ENCODE data around the gene SENP5.
"Not testable (repeated sequence)": the region's sequence is repeated elsewhere in the genome, so short reads cannot be mapped to it uniquely, and the experiment has no call there.

SENP5 gene

DNA sequence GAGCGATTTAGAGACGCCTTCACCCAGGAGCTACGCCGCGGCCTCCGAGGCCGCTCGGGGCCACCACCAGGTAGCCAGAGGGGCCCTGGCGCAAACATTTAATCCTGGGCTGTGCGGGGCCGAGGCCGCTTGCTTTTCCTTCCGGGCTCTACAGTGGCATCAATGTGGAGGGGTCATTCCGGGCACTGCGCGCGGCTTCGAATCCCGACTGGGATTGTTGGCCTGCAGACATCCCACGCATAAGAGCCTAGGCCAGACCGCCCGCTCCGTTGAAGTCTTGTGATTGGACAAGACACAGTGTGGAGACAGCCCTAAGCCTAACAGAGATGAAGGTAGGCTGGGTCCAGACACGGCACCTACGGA lies 75.2 kb downstream of the SENP5 start:
- no peak for DNase-seq (ENCODE audit: low read depth, low spot score)

DNA sequence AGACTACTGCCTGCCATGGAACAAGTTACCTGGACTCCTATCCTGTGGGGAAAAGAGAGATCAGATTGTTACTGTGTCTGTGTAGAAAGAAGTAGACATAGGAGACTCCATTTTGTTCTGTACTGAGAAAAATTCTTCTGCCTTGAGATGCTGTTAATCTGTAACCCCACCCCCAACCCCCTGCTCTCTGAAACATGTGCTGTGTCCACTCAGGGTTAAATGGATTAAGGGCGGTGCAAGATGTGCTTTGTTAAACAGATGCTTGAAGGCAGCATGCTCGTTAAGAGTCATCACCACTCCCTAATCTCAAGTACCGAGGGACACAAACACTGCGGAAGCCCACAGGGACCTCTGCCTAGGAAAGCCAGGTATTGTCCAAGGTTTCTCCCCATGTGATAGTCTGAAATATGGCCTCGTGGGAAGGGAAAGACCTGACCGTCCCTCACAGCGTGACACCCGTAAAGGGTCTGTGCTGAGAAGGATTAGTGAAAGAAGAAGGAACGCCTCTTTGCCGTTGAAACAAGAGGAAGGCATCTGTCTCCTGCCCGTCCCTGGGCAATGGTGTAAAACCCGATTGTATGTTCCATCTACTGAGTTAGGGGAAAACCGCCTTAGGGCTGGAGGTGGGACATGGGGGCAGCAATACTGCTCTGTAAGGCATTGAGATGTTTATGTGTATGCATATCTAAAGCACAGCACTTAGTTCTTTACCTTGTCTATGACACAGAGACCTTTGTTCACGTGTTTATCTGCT lies 76.5 kb downstream of the SENP5 start:
- not testable (repeated sequence) for DNase-seq (ENCODE audit: low read depth, low spot score)

DNA sequence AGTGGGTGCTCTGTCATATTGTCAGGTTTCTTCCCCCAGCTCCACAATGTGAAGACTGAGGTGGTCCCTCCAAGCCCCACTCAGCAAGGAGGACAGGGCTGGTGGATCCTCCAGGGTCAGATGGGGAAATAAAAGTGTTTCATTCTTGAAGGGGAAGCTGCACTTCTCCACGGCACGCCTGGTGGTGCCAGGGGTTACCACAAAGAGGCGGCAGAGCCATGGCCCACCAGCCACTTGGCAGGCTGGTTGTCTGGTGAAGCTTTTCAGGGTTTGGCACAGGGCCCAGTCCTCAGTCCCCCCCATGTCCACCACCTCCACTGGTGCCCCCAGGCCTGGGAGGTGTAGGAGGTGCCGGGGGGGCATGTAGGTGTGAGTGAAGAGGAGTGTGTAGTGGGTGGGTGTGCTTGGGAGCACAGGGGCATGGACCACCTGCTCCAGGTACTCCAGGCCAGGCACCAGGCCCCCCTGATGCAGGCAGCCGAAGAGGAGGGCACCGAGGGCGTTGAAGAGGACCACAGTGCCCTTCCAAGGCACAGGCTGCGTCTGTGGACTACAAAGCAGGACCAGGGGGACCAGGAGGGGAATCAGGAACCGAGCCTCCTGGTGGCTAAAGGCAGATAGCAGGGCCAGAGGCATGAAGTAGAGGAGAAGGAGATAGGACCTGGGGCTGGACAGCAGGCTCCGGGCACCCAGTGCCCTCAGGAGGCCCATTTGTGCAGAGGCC lies 79.6 kb downstream of the SENP5 start:
- no peak for DNase-seq (ENCODE audit: low read depth, low spot score)

DNA sequence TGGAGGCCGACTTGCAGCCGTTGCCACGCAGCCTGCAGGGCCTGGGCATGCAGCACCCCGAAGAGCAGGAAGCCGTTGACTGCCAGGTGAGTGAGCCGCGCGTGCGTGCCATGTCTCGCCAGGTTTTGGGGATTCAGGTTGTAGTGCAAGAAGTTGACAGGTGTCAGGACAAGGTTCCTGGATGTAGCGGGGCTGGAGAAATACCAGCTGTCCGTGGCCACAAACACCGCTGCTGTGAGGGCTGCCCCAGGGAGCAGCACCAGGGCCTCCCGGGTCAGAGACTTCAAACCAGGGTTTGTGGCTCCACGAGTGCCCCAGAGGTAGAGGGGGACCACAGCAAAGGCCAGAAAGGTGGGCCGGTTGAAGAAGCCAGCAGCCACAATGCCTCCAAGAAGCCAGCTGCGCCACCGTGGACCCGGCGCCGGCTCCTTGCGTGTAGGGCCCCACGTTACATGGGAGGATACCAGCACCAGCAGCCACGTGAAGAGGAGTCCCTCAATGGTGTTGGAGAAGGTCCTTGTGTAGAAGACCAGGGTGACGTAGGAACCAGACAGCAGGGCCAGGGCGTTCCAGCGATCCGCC lies 80.2 kb downstream of the SENP5 start:
- no peak for DNase-seq (ENCODE audit: low read depth, low spot score)

DNA sequence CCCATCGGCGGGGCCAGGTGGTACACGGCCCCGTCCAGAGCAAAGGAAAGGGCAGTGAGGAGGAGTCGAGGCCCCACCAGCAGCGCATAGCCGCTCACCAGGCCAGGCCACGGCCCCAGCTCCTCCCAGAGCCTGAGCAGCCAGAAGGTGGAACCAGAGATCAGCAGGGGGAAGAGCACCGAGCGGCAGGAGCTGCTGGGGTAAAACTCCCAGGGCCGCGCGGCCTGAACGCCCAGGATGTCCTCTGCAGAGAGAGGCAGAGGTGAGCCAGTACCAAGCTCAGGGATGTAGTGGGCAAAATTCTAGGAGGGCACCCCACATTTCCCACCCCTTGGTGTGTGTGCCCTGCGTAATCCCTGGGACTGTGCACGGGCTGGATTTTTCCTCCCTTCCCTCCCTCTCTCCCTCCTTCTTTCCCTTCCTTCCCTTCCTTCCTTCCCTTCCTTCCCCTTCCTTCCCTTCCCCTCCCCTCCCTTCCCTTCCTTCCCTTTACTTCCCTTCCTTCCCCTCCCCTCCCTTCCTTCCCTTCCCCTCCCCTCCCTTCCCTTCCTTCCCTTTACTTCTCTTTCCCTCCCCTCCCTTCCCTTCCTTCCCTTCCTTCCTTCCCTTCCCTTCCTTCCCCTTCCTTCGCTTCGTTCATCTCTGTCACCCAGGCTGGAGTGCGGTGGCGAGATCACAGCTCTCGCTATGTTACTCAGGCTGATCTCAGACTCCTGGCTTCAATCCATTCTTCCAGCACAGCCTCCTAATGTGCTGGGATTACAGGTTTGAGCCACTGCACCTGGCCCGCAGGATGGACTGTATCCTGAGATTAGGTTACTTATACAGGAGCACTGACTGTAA lies 80.9 kb downstream of the SENP5 start:
- DNase-seq (ENCODE audit: low read depth, low spot score): no peak

DNA sequence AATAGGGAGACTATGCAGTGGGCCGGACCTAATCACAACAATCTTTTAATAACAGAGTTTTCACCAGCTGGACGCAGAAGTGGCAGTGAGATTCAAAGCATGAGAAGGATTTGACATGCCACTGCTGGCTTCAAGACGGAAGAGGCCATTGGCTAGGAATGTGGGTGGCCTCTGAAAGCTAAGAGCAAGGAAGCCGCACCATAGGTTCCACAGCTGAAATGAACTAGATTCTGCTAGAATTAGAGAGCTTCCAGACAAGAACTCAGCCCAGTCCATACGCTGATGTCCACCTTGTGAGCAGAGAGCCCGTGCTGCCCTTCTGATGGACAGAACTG lies 81.5 kb downstream of the SENP5 start:
- DNase-seq (ENCODE audit: low read depth, low spot score): no peak

DNA sequence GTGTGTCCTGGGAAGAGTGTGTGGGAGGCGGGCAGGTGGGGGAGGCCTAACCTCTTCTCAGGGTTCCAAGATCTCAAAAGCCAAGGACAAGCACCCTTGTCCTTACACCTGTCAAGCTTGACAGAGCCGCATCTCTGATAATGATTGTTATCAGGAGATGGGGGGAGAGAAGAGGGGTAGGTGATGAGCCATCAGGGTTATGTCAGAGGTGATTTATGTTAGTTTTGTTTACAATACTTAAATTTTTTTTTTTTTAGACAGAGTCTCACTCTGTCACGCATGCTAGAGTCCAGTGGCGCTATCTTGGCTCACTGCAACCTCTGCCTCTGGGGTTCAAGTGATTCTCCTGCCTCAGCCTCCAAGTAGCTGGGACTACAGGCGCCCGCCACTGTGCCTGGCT lies 82.0 kb downstream of the SENP5 start:
- no peak for DNase-seq (ENCODE audit: low read depth, low spot score)

DNA sequence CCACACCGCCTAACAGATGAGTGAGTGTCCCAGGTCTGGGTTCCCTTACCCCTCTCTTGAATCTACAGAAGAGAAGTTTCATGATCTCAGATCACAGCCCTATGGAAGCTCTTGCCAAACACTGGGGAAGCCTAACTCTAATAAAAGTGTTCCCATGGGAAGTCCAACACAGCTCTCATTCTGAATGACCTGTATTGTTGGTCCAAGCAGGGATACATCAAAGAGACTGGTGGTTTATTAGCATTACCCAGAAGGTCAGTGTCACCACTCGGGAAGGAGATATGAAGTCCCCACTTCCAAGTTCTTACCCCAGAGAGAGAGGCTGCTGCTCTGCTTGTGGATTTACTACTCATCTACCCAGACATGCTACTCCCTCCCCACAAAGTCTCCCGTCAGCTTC lies 83.7 kb downstream of the SENP5 start:
- no peak for DNase-seq (ENCODE audit: low read depth, low spot score)

DNA sequence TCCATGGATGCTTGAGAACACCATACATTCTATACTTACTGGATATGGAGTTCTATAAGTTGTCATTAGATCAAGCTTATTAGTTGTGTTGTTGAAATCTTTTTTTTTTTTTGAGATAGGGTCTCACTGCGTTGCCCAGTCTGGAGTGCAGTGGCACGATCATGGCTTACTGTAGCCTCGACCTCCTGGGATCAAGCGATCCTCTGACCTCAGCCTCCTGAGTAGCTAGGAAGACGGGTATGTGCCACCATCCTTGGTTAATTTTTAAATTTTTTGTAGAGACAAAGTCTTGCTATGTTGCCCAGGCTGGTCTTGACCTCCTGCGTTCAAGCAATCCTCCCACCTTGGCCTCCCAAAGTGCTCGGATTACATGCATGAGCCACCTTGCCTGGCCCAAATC lies 87.1 kb downstream of the SENP5 start:
- DNase-seq (ENCODE audit: low read depth, low spot score): no peak

DNA sequence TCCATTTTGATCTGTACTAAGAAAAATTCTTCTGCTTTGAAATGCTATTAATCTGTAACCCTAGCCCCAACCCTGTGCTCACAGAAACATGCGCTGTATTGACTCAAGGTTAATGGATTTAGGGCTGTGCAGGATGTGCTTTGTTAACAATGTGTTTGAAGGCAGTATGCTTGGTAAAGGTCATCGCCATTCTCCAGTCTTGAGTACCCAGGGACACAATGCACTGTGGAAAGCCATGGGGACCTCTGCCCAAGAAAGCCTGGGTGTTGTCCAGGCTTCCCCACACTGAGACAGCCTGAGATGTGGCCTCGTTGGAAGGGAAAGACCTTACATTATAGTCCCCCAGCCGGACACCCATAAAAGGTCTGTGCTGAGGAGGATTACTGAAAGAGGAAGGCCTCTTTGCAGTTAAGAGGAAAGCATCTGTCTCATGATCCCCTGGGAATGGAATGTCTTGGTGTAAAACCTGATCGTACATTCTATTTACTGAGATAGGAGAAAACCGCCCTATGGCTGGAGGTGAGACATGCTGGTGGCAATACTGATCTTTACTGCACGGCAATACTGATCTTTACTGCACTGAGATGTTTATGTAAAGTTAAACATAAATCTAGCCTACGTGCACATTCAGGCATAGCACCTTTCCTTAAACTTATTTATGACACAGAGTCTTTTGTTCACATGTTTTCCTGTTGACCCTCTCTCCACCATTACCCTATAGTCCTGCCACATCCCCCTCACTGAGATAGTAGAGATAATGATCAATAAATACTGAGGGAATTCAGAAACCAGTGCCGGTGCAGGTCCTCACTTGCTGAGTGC lies 94.6 kb downstream of the SENP5 start:
- DNase-seq (ENCODE audit: low read depth, low spot score): no peak

DNA sequence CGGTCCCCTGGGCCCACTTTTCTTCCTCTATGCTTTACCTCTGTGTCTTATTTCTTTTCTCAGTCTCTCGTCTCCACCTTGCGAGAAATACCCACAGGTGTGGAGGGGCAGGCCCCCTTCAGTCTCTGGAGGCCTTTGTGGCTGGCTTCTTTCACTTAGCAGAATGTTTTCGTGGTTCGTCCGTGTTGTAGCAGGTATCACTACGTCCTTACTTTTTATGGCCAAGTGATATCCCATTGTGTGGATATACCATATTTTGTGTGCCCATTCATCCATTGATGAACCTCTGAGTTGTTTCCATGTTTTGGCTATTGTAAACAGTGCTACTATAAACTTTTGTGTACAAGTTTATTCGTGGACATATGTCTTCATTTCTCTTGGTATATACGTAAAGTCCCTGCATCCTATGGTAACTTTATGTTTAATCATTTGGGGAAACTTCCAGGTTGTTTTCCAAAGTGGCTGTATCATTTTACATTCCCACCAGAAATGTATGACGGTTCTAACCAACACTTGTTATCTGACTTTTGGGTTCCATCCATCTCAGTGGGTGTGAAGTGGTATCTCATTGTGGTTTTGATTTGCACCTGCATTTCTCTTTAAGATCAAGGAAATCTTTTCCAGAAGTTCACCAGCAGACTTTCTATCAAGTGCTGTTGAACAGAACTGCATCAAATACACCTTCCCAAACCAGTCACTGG lies 95.4 kb downstream of the SENP5 start:
- no peak for DNase-seq (ENCODE audit: low read depth, low spot score)

DNA sequence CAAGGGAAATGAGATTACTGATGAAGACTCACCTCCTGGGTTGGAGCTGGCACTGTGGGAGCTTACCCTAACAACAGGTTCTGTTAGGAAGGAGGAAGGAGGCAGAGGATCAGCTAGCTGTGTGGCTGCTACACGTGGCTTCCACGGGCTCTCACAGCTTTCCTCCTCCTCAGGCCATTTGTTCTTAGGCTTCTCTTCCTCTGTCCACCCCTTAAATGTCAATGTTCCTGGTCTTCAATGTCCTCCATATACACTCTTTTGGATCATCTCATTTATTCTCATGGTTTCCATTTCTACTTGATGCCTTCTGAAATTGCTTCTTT lies 95.9 kb downstream of the SENP5 start:
- no peak for DNase-seq (ENCODE audit: low read depth, low spot score)

DNA sequence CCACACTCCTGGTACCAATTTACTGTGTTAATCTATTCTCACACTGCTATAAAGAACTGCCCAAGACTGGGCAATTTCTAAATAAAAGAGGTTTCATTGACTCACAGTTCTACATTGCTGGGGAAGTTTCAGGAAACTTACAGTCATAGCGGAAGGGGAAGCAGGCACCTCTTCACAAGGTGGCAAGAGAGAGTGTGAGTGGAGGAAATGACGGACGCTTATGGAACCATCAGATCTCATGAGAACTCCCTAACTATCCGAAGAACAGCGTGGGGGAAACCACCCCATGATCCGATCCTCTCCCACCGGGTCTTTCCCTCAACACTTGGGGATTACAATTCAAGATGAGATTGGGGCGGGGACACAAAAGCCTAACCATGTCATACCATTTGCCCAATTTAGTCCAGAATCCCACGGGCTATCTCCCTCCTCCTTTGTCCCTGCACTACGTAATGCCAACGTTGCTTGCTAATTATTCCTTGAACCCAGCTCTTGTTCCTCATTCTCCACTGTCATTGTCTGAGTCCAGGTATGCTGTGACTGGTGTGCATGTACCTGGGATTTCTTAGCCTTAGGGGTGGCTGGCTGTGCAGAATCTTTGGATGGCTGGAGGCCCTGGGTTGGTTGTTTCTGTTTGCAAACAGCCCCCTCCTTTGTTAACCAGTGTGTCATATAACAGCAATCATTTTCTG lies 97.5 kb downstream of the SENP5 start:
- DNase-seq (ENCODE audit: low read depth, low spot score): no peak

DNA sequence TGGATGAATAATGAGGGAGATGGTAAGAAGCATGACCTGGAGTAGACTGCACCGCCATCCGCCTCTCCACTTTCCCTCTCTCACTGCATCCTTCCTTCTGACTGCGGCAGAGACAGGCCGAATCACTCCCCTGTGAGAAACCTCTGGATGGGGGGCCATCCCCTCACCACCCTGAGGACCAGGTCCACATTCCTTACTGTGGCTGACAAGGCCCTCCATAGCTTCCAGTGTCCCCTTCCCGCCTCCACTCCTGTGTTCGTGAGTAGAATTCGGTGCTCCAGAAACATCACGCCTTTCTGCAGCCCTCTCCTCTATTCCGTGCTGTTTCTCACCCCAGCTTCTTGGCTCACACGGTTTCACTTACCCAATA lies 98.1 kb downstream of the SENP5 start:
- no peak for DNase-seq (ENCODE audit: low read depth, low spot score)

DNA sequence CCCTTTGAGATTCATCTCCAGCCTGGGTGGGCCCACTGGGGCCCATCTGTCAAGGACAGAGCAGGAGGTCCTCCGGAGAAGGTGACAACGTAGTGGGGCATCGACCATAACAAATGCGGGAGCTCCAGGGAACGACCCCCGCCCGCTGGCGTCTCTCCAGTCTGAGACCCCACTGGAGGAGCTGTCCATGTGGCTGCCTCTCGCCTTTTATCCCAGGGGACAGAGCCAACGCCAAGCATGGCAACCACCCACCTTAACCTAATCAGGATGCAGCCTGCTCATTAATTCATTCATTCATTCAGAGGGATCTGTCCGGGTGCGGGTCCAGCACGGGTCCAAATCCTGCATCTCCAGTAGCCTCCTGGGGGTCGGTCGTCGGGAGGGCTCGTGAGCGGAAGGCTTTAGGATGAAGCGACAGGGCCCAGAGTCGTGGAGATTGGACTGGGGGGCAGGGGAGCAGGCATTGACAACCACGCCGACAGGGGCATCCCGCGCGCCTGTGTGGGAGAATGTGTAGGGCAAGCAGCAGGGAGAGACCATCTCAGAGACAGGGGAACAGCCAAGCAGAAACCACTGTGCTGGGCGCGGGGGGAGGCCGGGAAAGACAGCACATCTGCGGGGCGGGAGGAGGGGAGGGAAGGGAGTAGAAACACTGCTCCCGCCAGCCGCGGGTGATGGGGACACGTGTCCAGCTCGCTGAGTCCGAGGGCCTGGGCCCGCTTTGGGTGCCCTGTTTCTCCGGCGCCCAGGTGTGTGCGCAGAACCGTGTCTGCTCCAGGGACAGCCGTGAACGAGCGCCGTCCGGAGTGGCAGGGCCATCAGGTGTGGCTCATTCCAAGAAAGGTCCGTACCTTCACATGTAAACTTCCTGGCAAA lies 99.0 kb downstream of the SENP5 start:
- DNase-seq (ENCODE audit: low read depth, low spot score): no peak

DNA sequence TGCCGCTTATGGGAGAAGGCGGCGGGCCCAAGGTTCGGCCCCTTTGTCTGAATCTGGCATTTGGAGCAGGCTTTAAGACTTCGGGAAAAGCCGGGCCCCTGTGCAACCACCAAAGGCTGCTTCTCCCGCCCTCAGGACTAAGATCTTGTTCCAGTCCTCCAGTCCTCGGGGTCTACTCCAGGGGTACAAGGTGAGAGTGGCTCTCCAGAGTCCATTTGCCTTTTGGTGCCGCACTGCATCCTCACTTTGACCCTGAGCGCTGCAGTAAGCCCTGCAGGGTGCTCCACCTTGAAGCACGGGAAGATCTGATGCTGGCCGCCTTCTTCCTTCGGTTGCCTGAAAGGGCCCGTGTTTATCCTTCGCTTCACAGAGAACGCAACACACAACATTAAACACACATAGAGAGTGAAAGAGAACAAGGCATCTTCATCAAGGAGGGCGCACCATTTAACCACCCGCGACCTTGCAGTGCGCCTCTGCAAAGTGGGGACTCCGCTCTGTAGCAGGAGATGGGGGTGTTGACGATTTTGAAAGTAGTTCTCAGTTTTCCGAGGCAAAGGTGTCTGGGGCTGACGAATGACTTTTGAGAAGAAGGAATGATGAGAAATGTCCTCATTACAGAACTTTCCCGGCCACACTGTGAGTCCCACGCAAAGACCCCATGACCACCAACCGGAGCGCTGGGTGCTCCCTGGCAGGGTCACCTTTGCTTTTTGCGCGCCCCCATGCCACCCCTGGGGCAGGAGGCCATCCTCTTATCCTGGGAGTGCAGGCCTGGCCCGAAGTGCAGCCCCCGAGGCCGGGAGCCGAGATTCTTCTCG lies 99.9 kb downstream of the SENP5 start:
- DNase-seq (ENCODE audit: low read depth, low spot score): no peak

DNA sequence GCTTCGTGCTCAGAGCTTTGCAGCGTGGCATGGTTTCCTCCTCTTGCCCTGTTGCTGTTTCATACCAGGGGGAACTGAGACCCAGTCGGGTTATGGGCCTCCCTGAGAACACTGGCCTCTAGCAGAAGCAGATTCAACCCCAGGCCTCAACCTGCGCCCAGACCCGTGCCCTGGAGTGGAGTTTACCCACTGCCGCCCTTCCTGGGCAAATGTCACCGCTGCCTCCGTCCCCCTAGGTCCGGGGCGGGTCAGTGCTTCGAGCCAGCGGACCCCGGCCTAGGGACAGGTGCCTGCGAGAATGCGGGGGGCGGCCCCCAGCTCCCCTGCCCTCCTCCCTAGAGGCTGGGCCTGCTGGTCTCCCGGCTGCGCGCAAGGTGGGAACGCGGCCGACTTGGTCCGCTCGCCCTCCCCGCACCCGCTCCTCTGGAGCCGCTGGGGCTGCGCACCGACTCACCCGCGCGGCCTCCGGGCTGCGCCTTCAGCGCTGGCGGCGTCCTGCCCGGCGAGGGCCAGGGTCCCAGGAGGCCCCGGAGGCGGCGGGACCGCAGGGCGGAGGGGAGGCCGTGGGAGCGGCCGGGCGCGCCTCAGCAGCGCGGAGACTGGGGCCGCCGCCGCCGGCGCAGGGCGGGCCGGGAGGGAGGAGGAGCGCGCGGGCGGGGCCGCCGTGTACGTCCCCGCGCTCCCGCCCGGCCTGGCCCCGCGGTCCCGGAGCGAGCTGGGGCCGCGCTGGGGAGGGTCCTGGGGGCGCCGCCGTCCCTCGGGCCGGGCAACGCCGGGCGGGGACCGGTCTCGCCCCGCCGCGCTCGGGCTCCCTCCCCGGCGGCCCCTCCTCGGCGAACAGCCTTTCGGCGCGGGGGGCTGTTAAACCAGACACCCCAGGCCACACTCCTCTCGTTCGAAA lies 100.8 kb downstream of the SENP5 start, which contains the start of gene PIGZ:
TSS of gene PIGZ (minus strand) at position 601 of the 901 bp plus-strand sequence. CDS start 16,802 bp downstream, outside the sequence.
- DNase-seq (ENCODE audit: low read depth, low spot score): no peak
